GM19035 (cell line): ENCODE results near the gene ADAR.

ENCODE experiments used
- ATAC-seq: cut with Tn5 transposase; IDR thresholded peaks from one replicate; pipeline ENCODE4 v1.9.1; 2021; ENCODE audit not compliant: unreplicated experiment

The ADAR gene

DNA sequence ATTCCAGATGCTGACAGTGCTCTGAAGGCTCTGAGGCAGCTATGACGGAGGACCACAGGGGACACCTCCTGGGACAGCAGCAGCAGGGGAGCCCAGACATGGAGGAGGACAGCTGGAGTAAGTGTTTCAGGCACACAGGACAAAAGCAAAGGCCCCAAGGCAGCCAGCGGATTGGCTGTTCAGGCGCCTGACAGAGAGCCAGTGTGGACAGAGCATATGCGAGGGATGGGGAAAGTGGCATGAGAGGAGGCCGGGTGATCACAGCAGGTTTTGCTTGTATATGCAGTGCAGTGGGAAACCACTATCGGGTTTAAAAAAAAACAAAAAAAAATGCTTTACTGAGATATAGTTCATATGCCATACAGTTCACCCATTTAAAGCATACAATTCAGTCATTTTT lies 21.3 kb downstream of the ADAR start:
- no peak for ATAC-seq

DNA sequence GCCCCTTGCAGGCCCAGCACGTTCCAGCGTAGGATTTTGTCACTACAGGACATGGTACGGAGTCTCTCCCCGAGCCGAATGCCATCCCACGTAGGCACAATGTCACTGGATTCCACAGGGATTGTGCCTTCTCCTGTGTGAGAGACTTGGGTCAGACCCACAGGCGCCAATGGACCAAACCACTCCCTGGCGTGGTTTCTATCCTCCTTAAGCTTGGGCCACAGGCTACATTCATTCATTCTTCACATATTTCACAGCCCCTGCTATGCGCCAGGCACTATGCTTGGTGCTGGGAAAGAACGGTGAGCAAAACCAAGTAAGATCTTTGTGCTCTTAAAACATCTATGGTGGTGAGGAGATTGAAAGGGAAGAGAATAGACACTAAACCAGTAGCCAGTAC lies 21.8 kb downstream of the ADAR start:
- ATAC-seq, result no peak

DNA sequence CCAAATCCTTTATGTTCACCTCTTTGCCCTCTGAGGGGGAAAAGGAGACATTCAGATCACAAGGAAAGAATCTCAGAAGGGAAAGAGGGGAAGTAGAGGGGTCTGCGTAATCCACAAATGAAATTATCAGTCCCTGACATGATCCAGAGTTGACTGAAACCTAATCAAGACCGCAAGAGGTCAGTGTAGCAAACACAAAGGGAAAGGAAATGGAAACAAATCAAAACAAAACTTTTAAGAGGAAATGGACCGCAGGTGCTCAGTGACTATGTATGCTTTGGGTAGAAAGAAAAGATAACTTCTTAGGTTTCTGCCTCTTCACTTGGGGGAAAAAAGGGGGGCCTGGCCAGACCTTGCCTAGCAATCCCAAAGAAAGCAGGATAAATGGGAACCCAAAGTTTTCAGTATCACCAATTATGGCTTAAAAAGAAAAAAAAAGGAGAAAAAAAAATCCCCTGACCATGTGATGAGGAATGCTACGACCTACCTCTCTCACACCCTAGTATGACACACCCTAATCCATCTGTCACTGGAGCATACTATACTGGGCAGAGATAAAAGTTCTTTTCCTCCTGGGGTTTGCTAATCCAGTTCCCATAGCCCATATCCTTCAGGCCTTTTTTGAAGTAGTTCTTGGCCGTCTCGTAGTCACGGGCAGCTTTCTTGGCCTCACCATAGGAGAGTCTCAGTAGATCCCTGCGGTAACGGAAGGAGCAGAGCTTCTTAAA lies 23.6 kb downstream of the ADAR start:
- ATAC-seq, result no peak

DNA sequence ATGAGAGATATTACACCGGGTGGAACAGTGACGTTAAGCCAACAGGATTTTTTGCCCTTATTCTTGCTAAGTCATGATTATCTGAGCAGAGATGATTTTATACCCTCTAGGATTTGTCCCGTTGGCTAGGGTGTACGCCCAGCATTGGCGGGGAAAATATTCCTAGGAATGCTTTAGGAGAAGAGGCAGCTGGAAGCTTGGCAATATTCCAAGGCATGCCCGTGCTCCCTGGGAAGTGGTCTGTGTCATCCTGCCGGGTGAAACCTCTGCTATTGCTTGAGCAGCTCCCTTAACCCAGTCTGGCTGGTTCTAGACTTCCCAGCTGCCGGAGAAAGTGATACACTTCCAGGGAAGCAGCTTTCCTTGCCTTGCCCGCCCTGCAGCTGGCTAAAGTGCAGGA lies 24.2 kb downstream of the ADAR start:
- ATAC-seq, result no peak

DNA sequence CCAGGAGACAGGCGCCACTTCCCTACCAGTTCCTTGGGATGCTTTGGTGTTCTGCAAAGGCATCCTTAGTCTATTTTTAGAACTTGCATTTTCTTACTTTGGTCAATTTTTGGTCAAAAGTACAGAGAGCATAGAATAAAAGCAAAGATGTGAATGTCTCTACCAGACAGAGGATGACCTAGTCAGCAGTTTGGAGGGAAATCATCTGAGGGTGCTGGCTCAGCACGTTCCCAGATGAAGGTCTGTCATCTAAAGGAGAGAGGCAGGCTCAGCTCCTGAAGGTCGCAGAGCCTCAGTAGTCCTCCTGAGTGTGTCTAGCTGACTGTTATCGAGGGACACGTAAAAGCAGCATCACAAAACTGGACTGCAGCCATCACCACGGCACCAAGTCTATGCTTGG lies 25.1 kb downstream of the ADAR start:
- ATAC-seq, result no peak

DNA sequence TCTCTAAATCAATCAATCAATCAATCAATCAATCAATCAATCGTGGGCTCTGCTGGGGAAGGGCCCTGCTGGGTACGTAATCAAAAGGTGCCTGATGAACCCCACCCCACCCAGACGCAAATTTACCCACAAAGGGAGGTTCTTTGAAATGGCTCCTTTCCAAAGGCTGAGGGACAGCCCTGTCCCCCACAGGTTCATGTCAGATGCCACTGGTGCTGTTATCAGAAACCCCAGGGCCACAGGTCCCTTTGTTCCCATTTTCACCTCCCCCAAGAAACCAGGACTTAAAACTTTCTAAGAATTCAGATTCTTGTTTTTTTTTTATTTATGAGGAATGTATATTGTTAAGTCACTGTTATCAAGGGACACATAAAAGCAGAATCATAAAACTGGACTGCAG lies 26.2 kb downstream of the ADAR start:
- ATAC-seq, result no peak

DNA sequence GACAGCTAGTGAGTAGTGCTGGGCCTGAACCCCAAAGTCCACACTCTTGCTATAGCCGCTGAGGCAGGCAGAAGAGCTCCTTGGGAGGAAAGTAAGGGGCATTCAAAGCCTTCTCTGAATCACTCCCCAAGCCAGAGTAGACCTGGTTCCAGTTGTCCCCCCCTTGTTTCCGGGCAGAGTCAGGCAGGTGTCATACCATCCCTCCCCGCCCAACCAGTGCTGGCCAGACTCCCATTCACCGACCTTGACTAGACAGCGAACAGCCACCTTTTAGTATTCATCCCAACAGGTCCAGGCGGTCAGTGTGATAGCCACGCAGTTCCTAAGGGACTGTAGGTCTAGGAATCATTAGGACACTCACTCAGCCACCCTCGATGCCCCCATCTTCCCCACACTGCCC lies 28.6 kb downstream of the ADAR start:
- ATAC-seq, result no peak

DNA sequence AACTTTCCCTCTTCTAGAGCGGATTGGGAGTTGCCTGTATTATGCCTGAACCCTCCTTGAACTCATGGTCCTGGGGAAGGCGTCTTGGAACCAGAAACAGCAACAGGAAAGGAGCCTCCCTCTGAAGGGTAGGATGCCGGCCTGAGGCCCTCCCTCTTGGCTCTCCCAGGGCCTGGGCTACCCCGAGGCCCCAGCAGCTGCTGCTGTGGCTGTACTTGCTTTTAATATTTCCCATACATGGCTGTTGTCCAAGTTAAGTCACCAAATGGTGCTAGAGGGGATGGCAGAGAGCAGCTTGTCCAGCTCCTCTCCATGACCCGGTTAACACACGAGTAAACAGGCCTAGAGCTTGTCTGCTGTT lies 29.9 kb downstream of the ADAR start:
- no peak for ATAC-seq

DNA sequence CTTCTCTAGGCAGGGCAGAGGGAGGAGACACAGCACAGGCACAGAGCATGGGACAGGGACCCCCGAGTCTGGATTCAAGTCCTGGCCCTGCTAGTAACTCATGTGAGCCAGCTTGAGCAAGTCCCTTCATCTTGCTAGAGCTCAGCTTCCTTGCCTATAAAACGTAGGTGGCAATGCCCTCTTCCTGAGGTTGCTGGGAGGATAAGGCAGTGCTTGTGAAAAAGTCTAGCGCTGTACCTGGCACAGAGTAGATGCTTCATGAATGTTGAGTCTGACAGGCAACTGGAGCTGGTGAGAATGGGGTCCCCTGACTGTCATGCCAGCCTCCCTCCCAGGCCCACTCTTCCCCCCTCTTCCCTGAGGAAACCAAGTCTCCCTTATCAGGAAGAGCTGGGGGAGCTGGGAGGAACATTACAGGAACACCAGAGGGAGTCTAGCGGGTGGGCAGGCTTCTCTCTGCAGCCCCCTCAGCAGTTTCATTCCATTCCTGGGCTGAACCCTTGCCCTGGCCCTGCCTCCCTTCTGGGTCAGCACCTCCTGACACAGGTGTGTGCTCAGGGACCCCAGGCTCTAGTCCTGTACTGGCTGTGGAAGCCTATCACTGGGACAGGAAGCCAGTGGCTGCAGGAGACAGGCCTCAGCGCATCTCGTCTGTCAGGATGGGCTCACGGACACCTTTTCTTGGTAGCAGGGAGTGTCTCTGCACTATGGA lies 30.5 kb downstream of the ADAR start:
- ATAC-seq, result no peak

DNA sequence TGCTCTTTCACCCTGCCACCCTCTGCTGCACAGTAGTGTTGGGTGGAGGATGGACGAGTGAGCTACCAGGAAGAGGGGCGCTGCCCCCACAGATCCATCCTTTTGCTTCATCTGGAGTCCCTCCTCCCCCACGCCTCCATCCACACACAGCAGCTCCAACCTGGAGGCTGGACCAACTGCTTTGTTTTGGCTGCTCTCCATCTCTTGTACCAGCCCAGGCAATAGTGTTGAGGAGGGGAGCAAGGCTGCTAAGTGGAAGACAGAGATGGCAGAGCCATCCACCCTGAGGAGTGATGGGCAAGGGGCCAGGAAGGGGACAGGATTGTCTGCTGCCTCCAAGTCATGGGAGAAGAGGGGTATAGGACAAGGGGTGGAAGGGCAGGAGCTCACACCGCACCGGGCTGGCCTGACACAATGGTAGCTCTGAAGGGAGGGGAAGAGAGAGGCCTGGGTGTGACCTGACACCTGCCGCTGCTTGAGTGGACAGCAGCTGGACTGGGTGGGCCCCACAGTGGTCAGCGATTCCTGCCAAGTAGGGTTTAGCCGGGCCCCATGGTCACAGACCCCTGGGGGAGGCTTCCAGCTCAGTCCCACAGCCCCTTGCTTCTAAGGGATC lies 31.9 kb downstream of the ADAR start:
- ATAC-seq, result no peak

DNA sequence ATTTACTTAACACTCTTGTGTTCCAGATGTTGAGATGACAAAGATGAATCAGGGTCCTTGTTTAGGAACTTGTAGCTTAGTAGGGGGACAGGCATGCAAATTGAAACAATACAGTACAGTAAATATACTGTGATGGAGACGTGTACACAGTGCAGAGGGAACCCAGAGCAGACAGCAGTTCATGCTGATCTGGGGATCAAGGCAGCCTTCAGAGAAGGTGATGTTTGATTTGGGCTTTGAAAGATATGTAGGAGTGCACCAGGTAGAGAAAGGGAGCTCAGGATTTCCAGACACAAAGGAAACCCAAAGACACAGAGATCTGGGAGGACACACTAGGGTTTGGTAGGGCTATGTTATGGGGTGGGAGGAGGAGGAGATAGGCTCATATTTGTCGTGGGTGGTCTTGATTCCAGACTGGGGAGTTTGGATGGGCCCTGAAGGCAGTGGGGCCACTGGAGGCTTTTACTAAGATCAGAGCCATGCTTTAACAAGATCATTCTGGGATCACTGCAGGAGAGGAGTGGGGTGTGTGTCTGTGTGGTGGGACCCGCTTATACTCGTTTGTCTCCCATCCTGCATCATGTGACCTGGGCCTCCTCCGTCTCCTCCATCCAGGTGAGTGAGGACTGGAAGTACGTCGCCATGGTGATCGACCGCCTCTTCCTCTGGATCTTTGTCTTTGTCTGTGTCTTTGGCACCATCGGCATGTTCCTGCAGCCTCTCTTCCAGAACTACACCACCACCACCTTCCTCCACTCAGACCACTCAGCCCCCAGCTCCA lies 32.6 kb downstream of the ADAR start:
- no peak for ATAC-seq

DNA sequence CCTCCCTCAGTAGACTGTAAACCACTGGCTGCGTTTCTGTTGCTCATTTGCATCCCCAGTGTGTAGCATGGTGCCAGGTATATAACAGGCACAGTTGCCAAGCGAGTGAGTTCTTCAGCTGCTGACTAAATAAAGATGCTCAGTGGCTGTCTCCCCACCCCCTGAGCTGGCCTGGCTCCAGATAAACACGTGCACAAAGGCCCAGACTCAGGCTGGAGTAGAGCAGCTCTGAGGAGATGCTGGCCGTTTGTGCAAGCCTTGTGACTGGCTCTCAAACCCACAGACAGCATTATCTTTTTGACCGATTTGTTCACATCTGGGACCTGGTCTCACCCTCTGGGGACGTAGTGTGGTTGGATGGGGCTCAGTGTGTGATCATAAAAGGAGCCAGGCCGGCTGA lies 33.3 kb downstream of the ADAR start:
- no peak for ATAC-seq

DNA sequence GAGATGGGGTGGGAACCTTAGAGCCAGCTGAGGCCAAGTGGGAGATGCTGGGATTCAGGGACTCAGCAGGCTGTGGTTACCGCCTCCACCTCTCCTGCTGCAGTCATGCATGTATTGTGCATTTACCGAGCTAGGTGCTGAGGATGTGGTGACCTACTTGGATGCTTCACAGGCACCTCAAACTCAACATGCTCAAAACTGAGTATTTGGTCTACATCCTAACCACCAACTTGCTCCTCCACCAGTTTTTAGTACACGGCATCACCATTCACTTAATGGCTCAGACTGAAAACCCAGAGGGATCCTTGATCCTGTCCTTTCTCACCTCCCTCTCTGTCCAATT lies 34.8 kb downstream of the ADAR start:
- no peak for ATAC-seq

DNA sequence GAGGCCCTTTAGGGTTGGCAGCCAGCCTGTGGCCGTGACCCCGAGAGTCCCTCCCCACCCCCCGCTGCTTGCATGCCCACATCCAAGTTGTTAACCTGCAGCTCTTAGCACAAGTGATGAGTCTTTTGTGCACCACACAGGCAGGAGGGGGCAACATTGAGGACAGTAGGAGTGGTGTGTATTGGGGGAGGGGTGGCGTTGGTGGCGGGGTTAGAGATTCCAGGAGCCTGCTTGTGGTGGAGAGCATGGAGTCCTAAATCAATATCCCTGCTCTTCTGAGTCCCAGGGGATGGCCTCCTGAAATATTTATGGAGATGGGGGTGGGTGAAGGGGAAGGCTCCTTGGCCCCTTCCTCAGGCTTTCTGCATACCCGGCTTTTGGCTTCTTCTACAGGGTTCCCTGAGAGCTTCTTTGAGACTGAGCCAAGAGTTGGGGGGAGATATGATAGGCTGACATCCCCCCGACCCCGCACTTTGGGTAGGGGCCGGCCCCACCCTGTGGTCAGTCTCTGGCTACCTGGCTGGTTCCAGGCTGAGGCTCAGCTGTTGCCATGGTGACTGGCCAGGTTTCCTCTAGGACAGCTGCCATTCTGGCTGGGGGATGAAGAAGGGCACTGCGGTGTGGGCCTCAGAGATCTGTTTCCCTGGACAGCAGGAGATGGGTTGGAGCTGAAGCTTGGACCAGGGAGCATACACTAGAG lies 35.4 kb downstream of the ADAR start:
- no peak for ATAC-seq

DNA sequence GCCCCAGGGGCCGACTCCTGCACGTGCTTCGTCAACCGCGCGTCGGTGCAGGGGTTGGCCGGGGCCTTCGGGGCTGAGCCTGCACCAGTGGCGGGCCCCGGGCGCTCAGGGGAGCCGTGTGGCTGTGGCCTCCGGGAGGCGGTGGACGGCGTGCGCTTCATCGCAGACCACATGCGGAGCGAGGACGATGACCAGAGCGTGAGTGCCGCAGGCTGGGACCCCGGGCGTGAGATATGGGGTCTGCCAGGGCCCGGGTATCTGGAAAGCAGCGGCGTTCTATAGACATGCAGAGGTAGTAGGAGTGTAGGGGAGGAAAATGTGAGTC lies 36.1 kb downstream of the ADAR start:
- ATAC-seq, result no peak

DNA sequence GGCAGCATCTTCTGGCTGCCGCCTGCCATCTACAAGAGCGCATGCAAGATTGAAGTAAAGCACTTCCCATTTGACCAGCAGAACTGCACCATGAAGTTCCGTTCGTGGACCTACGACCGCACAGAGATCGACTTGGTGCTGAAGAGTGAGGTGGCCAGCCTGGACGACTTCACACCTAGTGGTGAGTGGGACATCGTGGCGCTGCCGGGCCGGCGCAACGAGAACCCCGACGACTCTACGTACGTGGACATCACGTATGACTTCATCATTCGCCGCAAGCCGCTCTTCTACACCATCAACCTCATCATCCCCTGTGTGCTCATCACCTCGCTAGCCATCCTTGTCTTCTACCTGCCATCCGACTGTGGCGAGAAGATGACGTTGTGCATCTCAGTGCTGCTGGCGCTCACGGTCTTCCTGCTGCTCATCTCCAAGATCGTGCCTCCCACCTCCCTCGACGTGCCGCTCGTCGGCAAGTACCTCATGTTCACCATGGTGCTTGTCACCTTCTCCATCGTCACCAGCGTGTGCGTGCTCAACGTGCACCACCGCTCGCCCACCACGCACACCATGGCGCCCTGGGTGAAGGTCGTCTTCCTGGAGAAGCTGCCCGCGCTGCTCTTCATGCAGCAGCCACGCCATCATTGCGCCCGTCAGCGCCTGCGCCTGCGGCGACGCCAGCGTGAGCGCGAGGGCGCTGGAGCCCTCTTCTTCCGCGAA lies 36.6 kb downstream of the ADAR start:
- ATAC-seq, result no peak

DNA sequence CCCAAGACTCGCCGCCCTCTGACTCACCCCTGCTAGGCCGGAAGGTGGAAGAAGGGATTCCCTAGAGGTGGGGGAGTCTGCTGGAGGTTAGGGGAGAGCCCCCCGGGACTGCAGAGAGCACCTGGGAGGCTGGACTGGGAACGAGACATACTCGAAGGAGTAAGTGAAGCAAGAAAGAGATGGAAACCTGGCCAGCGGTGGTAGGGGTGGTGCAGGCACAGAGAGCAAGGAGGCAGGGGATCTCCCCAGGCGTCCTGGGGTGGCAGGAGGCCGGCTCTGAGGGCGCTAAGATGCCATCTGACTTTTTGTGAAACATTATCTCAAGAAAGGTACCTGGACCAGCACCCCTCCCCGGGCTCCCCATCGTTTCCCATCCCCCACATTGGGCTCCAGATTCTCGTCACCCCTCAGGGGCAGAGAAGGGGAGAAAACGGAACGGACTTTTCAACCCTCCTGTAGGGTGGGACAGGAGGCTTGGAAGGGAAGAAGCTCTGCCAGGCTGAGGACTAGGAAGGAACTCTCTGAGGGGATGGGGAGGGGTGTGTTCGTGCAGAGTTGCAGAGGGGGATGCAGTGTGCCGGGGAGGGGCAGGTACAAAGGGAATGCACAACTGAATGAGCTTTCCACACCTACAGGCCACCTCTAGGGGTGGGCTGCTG lies 39.7 kb downstream of the ADAR start:
- ATAC-seq, result no peak

DNA sequence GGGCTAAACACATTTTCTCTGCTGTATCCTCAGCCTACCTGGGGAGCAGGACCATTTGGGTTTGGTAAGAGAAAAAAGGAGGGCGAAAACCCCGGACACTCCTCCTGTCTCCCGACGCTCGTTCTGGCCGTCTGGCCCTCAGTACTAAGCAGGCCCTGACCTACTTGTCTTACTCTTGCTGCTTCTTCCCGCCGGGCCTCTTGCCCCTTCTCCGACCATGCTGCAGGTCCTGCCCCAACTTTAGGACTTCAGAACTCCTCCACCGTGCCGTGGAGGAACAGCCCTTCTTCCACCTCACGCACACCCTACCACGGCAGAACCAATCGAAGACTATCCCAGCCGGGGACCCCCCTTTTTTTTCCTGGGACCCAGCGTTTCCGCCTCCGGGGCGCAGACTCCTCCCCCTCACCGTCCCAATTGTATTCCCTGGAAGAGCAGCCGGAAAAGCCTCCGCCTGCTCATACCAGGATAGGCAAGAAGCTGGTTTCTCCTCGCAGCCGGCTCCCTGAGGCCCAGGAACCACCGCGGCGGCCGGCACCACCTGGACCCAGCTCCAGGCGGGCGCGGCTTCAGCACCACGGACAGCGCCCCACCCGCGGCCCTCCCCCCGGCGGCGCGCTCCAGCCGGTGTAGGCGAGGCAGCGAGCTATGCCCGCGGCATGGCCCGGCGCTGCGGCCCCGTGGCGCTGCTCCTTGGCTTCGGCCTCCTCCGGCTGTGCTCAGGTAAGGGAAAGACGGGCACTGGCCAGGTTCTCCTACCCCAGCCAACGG lies 40.4 kb downstream of the ADAR start, which contains the start of gene CHRNB2:
CHRNB2 (plus strand) TSS at position 393 of the 771 bp plus-strand sequence; CDS start at position 660, 267 bp downstream.
- no peak for ATAC-seq

DNA sequence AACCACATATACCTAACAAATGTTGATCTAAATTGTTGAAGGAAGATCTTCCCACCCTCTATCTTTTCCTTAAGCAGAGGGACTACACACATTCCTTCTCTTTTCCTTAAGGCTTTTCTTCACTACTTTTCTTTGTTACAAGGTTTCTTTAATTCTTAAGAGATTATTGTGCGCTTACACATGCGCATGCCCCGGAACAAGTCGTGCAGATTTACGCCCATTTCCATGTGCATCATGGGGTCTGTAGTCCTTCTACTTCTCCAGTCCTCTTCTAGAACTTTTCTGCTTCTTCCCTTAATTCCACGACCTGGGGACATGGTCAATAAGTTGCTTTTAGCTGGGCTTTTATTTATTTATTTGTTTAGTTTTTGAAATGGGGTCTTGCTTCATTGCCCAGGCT lies 42.1 kb downstream of the ADAR start:
- no peak for ATAC-seq
